Skin of body (tissue), 2 donors: ENCODE results near the gene AGPAT2. TPM values are rescaled to one million over a fixed set of nuclear protein-coding genes. Genes with fewer than 3 reads are reported as not detected.
A peak's percentile ranks its signal among the peaks of the same experiment; 100 is the strongest.
"Not testable (repeated sequence)": the region's sequence is repeated elsewhere in the genome, so short reads cannot be mapped to it uniquely, and the experiment has no call there.

Experiments used
- DNase-seq: peaks from one replicate; lab custom pipeline; 2025; lab: John Stamatoyannopoulos, UW
- total RNA-seq: library from RNA; depleted of rRNA; stranded (reverse); fragments of >200 nt; gene quantifications from one replicate; pipeline ENCODE4 v1.2.3, GENCODE V29; 2014

Gene AGPAT2
- total RNA-seq, 1 donor from 2014 or later: 45.4 TPM

DNA sequence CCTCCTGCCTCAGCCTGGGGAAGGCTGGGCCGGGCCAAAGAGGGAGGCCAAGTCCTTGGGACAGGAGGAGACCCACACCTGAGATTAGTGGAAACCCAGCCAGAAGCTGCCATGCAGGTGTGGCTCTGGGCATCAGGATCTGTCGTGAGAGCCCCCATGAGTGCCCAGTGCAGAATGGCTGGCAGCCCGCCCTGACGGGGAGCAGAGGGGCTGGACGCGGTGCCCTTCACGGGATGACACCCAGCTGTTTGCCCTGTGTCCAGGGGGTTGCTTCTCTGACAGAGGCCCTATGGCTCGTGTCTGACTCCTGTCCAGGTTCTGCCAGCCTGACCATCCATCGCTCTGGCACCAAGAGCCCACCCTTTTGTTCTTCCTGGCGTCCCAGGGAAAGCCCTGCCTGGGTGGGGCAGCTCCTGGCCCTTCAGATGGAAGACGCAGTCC is 33.7 kb upstream of the AGPAT2 start:
- no peak for DNase-seq

DNA sequence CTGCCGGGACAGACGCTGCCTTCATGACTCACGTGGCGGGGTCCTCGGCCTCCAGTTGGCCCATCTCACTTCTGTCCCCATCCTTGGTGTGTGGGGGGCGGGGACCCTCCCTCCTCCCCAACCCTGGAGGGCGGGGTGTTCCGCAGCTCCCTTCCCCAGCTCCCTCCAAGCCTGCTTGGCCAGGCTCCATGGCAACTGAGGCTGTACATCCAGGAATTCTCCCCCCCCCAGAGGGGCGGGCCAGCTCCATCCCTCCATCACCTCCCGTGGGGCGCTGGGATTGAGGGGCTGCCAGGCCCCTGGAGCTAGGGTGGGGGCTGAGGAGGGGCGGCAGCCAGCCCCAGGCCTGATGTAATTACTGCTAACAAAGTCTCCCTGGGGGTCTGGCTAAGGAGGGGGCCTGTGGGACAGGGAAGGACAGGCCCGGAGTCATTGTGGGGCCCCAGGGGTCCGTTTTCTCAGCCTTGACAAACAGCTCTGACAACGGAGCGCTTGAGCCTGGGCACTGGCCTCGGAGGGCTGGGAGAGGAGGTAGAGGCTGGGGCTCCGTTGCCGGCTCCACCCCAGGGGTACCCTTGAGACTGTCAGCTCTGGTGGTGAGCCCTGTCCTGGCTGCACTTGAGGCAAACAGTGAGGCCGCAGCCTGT is 33.1 kb upstream of the AGPAT2 start:
- DNase-seq: peak; percentile 32

DNA sequence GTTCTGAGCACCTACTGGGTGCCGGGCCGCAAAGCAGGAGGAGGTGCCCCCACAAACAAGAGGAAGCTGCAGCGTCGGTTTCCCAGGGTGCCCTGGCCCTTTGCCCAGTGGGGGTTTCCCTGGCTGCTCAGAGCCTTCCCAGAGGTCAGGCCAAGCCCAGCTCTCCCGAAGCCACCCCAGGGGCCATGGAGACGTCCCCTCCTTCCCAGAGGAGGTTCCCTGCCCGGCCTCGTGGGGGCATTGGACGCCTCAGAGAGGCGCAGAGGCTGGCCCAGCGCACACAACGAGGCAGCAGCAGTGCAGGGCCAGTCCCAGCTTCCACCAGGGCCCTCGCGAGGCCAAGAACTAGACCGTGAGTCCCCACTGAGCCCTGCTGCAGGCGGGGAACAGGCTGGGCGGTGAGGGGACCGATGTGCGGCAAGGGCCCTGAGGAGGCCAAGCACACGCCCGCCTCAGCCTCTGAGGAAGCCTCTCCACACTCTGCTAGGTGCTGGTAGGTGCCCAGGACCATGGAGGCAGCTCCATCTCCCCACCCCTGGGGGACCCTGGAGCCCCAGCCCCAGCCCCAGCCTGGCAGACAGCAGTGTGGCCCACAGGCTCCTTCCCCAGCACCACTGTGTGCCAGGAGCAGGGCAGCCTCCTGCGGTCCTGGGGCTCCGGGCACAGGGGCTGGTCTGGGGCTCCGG is 32.1 kb upstream of the AGPAT2 start:
- no peak for DNase-seq

DNA sequence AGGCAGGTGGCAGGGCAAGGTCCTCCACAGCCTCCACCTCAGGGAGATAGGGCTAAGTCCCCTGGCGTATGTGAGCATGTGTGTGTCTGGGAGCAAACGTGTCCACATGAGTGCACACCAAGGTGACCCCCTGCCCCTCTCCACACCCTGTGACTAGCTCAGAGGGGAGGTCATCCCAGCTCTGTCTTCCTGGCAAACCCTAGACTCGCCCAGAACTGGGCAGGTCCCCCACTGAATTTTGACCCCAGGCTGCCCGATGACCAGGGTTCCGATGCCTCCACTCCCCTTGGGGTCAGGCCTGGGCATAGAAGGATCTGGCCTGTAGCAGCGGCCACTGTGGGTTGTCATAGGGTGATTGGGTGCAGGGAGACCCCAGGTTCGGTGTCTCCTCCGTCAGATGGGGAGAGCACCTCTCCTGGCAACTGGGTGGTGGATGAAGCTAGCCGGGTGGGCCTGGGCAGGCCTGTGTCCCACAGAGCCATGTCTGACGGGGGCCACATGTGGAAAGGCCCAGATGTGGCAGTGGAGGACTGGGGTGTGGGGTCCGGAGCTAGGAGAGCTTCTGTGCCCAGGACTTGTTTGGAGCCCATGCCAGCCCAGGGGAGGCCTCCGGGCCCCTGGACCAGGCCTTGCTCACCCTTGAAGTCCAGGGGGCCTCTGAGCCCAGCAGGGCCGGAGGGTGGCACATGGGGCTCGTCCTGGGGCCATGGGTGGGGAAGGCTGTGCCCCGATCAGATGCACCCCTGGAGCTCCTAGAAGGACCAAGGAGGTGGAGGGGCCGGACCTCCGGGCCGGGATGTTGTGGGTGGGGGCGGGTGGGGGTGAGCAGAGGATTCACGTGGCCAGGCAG is 31.3 kb upstream of the AGPAT2 start:
- no peak for DNase-seq

DNA sequence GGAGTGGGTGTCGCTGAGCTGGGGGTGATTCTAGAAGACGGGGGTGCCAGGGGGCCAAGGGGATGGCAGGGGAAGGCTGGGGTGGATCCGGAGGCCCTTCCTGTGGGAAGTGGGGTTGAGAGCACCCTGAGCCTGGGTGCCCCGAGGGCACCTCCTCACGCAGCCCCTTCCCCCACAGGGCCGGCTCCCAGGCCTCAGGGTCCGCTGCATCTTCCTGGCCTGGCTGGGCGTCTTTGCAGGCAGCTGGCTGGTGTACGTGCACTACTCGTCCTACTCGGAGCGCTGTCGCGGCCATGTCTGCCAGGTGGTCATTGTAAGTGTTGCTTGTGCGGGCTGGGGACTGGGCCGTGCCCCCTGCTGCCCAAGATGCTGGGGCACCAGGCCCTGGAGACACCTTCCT is 30.1 kb upstream of the AGPAT2 start:
- no peak for DNase-seq

DNA sequence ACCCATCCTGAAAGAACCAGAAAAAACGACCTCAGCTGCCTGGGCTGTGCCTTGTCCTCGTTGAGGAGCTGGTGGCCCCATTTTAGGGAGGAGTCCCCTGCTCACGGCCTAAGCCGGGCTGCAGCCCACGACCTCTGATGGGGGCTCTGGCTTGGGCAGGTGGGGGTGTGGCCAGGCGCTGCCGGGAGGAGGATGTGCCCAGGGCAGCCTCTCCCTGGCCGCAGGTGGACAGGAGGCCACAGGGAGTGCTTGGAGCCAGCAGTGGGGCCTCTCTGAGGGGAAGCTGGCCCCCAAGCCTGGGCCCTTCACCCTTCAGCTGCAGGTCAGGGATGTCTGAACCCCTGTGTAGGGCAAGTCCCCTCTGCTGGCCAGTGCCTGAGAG is 27.6 kb upstream of the AGPAT2 start:
- DNase-seq: no peak

DNA sequence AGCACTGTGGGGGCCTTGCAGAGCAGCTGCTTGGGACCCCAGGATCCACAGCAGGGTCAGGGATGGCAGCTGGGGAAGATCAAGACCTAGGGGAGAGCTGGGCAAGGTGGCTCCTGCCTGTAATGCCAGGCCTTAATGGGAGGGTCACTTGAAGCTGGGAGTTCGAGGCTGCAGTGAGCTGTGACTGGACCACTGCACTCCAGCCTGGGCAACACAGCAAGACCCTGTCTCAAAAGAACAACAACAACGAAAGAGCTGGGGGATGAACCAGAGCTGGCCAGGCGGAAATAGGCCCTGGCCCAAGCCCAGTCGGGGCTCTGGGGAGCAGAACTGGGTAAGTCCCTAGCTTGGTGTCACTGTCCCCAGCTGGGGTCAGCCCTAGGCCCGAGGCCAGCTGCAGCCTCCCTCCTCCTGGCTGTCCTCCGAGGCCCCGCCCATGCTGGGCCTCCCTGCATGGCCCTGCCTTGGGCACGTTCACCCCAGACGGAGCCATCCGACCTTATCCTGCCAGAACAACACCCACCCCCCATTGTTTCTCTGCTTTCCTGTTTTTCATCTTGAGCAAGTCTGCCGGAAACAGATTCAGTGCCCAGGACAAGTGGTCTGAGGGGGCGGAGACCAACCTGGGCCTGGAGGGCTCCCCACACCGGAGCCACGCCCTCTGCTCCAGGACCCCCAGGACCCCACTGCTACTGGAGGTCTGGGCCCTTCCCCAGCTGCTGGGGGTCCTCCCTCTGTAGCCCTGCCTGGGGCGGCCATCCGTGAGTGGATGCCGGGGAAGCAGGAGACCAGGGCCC is 27.0 kb upstream of the AGPAT2 start:
- DNase-seq: no peak

DNA sequence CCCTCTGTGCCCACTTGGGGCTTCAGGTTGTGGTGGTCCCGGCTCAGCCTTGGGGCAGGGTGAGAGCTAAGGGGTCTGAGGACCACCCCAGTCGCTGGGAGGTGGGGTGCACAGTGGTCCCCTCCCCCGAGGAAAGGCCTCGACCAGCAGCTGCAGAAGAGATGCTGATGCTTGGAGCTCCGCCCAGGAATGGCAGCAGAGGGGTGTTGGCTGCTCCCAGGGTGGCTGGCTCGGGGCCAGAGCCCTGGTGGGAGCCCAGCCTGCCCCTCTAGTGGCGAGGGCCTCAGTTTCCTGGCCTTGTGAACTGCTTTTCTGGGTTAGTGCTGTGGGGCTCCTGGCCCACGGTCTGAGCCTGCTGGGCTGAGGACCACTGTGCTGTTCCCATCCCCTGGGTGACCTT is 26.3 kb upstream of the AGPAT2 start:
- no peak for DNase-seq

DNA sequence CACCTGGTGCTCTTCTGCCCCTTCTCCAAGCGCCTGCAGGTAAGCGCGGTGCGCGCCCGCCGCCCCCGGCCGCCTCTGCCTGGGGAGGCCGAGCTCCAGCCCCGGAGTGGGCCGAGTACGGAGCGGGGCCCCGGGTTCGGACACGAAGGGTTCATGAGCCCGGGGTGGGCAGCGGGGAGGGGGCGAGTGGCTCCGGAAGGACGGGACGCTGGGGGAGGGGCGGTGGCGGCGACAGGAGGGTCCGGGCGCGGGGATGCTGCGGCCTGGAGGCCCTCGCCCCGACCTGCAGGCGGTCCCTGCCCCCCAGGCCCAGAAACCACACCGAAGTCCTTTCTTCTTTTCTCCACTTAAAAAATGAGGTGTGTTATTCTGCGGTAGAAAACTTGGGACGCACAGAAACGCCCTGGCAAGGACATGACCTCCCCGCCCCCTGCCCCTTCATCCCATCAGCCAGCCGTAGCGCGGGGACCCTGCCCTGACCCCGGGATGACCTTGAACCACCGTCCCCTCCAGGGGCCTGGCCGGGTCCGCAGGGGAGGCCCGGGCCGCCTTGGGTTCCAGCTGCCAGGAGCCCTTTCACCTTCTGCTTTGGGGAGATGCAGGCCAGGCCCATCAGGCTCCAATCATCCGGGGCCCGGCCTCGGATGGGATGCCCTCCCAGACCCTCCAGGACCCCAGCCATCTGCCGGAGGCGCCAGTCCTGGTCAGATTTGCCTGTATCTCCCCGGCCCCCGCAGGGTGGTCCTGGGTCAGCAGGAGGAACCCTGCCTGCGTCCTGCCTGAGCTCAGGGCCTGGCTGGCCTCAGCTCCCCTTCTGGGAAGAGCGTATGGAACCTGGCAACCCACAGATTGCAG is 25.7 kb upstream of the AGPAT2 start:
- DNase-seq: no peak

DNA sequence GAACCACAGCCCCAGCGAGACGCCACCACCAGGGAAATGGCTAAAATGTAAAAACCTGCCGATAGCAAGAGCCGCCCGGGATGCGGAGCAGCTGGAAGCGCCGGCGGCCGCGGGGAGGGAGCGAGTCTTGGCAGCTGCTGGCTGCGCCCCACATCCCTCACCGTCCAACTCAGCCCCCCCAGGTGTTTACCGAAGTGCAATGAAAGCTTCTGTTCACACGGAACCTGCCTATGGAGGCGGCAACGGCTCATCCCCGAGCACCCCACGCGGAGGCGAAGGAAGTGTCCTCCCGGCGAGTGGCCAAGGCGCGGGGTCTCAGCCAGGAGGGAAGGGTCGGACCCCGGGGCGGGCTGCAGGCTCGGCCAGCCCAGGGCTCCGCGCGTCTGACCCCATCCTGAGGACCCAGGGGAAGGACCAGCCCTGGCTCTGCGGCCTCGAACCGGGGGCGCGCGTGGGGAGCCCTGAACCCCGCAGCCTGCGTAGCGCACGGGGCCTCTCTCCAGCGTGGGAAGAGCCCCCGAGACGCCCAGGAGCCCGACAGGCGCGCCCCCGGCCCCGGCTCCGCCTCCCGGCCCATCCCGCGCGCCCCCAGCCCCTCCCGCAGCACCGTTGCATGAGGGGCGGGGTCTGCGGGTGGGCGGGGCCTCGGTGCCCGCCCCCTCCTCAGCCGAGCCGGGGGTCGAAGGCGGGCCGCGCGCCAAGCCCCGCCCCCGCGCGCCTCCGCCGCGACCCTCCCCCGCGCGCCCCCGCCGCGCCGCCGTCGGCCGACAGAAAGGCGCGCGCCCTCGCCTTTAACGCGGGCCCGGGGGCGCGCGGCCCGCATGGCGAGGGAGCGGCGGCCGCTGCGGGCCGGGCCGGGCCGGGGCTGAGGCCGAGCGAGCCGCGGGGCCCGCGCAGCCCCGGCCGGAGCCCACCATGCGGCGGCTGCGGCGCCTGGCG is 24.8 kb upstream of the AGPAT2 start, which contains the start of gene DIPK1B:
Gene DIPK1B (plus strand): TSS at position 822 of the 939 bp plus-strand sequence. CDS start 94 bp downstream, at position 916.
- no peak for DNase-seq

DNA sequence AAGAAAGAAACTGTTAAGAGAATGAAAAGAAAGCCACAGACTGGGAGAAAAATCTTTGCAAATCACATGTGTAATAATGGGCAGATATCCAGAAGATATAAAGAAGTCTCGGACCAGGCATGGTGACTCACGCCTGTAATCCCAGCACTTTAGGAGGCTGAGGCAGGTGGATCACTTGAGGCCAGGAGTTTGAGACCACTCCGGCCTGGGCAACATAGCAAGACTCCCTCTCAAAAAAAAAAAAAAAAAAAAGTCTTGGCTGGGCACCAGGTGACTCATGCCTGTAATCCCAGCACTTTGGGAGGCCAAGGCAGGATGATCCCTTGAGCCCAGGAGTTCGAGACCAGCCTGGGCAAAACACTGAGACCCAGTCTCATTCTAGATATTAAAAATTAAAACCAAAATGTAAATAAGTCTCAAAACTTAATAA is 24.0 kb upstream of the AGPAT2 start:
- not testable (repeated sequence) for DNase-seq

DNA sequence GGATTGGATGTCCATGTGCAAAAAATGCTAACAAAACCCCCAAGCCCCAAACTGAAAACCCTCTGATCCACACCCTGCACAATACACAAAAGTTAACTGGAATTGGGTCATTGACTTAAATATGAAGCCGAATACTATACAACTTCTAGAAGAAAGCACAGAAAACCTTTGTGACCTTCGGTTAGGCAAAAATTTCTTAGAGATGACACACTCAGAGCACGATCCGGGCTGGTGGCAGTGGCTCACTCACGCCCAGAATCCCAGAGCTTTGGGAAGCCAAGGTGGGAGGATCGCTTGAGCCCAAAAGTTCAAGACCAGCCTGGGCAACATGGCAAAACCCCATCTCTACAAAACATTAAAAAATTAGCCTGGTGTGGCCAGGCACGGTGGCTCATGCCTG is 23.3 kb upstream of the AGPAT2 start:
- DNase-seq: no peak

DNA sequence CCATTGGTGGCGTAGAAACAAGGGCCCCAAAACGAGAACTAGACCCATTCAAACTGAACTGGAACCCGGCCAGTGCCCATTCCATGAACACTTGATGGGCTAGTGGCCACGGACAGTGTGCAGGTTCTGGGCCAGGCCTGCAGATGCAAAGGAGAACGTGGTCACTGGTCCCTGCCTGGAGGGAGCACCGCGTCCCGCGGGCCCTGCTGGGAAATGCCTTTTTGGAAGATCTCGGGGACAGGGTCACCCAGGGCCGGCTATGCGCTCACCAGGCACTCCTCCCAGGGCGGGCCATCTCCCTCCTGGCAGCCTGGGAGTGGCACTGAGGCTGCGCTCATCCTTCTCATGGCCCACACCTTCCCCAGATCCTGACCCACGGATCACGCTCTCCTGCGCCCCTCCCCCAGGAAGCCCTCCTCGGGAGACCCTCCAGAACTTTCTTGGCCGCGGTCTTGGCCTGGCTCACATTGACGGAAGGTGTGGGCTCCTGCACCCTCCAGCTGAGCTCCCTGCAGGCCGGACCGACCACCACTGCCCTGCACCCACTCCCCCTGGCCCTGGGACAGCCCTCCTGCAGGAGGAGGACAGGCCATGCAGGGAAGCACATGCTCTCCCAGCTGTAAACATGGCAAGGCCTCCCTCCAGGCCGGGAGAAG is 22.3 kb upstream of the AGPAT2 start:
- no peak for DNase-seq

DNA sequence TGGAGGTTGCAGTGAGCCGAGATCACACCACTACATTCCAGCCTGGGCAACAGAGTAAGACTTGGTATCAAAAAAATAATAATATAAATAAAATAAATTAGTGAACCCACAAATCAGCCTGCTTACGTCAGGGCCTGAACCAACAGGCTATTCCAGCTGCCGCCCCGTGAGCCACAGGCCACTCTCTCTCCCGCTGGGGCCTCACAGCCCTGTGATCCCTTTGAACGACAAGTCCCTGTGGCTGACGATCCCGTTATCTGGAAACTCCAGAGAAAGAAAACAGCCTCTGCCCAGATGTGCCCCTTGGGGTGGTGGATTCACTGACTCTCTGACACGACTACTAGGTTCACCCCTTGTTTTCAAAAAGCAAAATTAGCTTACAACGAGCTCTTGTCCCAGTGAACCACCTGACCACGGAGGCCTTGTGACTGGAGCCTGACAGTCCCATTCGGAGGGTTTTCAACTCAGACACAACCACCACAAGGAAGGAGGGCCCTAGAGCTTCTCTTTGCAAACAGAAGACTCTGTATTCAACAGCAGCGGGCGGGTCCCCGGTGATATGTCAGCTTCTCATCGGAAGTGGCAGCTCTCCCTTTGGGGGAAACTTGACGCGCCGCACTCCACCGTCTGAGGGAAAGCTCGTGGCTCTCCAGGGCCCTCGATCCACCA is 20.7 kb upstream of the AGPAT2 start:
- DNase-seq: no peak

DNA sequence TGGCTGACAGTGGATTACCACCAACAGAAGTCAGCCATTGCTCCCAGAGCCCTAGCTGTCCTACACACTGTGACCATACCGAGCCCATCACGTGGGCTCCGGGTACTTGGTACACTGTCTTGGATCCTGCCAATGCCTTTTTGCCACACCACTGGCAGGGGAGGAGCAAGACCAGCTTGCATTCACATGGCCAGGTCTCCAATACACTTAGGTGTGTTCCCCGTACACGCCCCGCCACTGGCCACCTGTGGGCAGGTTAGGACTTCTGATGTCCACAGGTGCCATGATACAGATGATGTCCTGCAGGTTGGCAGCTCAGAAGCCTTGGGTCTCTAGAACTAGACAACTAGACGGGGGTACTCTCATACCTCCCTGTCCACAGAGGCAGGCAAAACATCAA is 19.8 kb upstream of the AGPAT2 start:
- no peak for DNase-seq

DNA sequence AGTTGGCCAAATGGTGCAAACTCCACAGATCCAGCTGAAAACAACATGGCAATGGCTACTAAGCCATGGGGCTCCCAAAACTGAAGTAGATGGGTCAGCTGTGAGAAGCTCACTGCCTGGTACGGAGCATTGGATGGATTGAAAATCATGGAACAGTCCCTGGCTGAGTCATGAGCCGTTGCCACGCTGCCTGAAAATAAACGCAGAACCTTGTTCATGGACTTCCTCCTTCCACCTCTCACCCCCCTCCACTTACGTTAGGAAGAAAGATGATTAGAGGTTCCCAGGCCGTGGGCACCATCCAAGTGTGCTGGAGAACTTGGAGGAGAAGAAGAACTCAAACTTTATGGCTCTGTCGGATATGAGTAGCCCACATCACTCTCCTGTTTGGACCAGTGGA is 18.3 kb upstream of the AGPAT2 start:
- no peak for DNase-seq

DNA sequence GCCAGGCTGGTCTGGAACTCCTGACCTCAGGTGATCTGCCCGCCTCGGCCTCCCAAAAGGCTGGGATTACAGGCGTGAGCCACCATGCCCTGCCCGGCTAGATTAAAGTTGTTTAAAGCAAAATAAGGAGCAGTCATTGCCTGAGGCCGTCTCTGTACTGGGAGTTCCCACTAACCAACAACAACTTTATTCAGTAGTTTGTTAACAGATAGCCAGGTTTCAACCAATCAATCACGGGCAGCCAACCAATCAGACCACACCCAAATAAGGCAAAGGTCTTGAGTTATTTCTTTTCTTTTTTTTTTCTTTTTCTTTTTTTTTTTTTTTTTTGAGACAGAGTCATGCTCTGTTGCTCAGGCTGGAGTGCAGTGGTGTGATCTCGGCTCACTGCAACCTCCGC is 17.5 kb upstream of the AGPAT2 start:
- not testable (repeated sequence) for DNase-seq

DNA sequence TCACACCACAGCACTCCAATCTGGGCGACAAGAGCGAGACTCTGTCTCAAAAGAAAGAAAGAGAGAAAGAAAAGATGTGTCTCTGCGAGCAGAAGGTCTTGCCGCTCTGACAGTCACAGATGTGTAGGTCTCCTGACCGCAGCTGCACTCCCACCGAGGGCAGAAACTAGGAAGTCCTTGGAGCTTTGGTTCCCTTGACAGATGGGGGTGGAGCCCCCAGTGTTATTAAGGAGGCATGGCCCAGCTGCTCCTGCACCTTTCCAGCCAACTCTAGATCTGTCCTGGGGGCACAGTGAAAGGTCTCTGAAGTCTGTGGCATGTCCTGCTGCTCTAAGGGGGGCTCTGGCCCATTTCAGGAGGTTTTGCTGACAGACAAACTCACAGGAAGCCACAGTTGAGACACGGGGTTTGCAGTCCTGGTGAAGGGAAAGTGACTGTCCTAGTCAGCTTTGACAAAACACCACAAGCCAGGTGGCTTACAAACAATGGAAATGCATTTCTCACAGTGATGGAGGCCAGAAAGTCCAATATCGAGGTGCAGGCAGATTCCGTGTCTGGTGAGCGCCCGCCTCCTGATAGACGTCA is 16.1 kb upstream of the AGPAT2 start:
- DNase-seq: no peak
